Keratinocyte (primary cell): ENCODE results near the gene SYNCRIP. TPM values are rescaled to one million over a fixed set of nuclear protein-coding genes. Genes with fewer than 3 reads are reported as not detected.

Experiments
- DNase-seq: peaks from one replicate; pipeline ENCODE4 v3.0.0-alpha.2; 2011; ENCODE audit warnings: low read depth, missing footprints, low spot score
- FAIRE-seq: peaks from 2 replicates; lab custom pipeline; 2011; peaks lifted over from hg19 to GRCh38; lab: Jason Lieb, UNC
- H2AFZ ChIP-seq: 2 replicates; pipeline ENCODE4 v1.6.0; 2012; ENCODE audit warnings: low read length, control low read depth, inconsistent platforms; ENCODE audit not compliant: control insufficient read depth
- H3K27ac ChIP-seq: 2 replicates; pipeline ENCODE4 v1.5.1; 2011; ENCODE audit warnings: low read length; ENCODE audit not compliant: control insufficient read depth, insufficient read depth
- H3K27me3 ChIP-seq: 3 replicates; pipeline ENCODE4 v1.6.0; 2011; ENCODE audit warnings: low read length; ENCODE audit not compliant: control insufficient read depth, insufficient read depth; ENCODE audit errors: extremely low read depth
- H3K36me3 ChIP-seq, 2 experiments: 2 replicates in 1 of 2; 3 replicates in 1 of 2; pipeline ENCODE4 v1.5.1; 2011; ENCODE audit warnings: low read length in 2 of 2, mild to moderate bottlenecking in 1 of 2; ENCODE audit not compliant: control insufficient read depth in 2 of 2, insufficient read depth in 2 of 2; ENCODE audit errors: extremely low read depth in 1 of 2
- H3K4me1 ChIP-seq: 3 replicates; pipeline ENCODE4 v1.5.1; 2011; ENCODE audit warnings: low read length; ENCODE audit not compliant: control insufficient read depth, insufficient read depth; ENCODE audit errors: extremely low read depth
- H3K4me2 ChIP-seq: 3 replicates; pipeline ENCODE4 v1.6.0; 2011; ENCODE audit warnings: low read depth, low read length; ENCODE audit not compliant: control insufficient read depth, insufficient read depth; ENCODE audit errors: extremely low read depth
- H3K4me3 ChIP-seq, 3 experiments: fragments of 200-600 bp in 1 of 3; sonication (generic) in 1 of 3; 2 replicates in 2 of 3; 3 replicates in 1 of 3; pipeline ENCODE4 v1.5.1; 2011 to 2016; ENCODE audit warnings: low read length in 3 of 3, mild to moderate bottlenecking in 3 of 3, control low read depth in 2 of 3, inconsistent platforms in 1 of 3, low read depth in 1 of 3, mixed read lengths in 1 of 3, mixed run types in 1 of 3, moderate library complexity in 1 of 3; ENCODE audit not compliant: control insufficient read depth in 2 of 3, insufficient read depth in 2 of 3; ENCODE audit errors: extremely low read depth in 1 of 3
- H3K79me2 ChIP-seq: 2 replicates; pipeline ENCODE4 v1.6.0; 2012; ENCODE audit warnings: low read length; ENCODE audit not compliant: control insufficient read depth, insufficient read depth
- H3K9ac ChIP-seq: 3 replicates; pipeline ENCODE4 v1.6.0; 2011; ENCODE audit warnings: low read length; ENCODE audit not compliant: control insufficient read depth, insufficient read depth; ENCODE audit errors: extremely low read depth
- H3K9me1 ChIP-seq: 3 replicates; pipeline ENCODE4 v1.6.0; 2011; ENCODE audit warnings: low read length; ENCODE audit not compliant: control insufficient read depth, insufficient read depth; ENCODE audit errors: extremely low read depth
- H3K9me3 ChIP-seq: 2 replicates; pipeline ENCODE4 v1.5.1; 2012; ENCODE audit warnings: low read depth, low read length; ENCODE audit not compliant: control insufficient read depth
- H4K20me1 ChIP-seq: 3 replicates; pipeline ENCODE4 v1.6.0; 2011; ENCODE audit warnings: low read length; ENCODE audit not compliant: control insufficient read depth, insufficient read depth; ENCODE audit errors: extremely low read depth
- CTCF ChIP-seq, 3 experiments: IDR thresholded peaks in 1 of 3; conservative IDR thresholded peaks in 1 of 3; optimal IDR thresholded peaks in 1 of 3; 2 replicates in 2 of 3; 3 replicates in 1 of 3; pipeline versions ENCODE3 to v1.5.1; 2011; ENCODE audit warnings: low read length in 3 of 3, mild to moderate bottlenecking in 3 of 3, moderate library complexity in 2 of 3, control low read depth in 1 of 3, inconsistent platforms in 1 of 3; ENCODE audit not compliant: insufficient read depth in 2 of 3; ENCODE audit errors: extremely low read depth in 1 of 3
- EZH2 ChIP-seq: IDR thresholded peaks from one replicate; pipeline ENCODE4 v1.6.1; 2012; ENCODE audit warnings: inconsistent platforms, mild to moderate bottlenecking, low read length, moderate library complexity
- dilution Hi-C: fragments of 300-500 bp; cut with MboI; formaldehyde crosslinking; loops from one replicate; pipeline ENCODE4 v1.7.0; 2020; ENCODE audit warnings: low sequenced_read_pairs; ENCODE audit not compliant: extremely low pct_ligation_motif_present
- polyA plus RNA-seq, 5 experiments: library from polyadenylated mRNA; depleted of rRNA in 3 of 5; stranded (reverse) in 3 of 5; stranded (forward) in 1 of 5; unstranded in 1 of 5; fragments of >200 nt; gene quantifications; 1 replicate in 1 of 5; 2 replicates in 3 of 5; 3 replicates in 1 of 5; pipeline versions ENCODE4 v1.2.1 to v1.2.3, GENCODE V29; 2011 to 2012; ENCODE audit warnings: missing spikeins in 2 of 5, low read depth in 1 of 5, low replicate concordance in 1 of 5

SYNCRIP gene
- polyA plus RNA-seq, 1 donor (not counting 4 experiments of a cell fraction or from before 2014, with no cell fraction given): 56.8 TPM

DNA sequence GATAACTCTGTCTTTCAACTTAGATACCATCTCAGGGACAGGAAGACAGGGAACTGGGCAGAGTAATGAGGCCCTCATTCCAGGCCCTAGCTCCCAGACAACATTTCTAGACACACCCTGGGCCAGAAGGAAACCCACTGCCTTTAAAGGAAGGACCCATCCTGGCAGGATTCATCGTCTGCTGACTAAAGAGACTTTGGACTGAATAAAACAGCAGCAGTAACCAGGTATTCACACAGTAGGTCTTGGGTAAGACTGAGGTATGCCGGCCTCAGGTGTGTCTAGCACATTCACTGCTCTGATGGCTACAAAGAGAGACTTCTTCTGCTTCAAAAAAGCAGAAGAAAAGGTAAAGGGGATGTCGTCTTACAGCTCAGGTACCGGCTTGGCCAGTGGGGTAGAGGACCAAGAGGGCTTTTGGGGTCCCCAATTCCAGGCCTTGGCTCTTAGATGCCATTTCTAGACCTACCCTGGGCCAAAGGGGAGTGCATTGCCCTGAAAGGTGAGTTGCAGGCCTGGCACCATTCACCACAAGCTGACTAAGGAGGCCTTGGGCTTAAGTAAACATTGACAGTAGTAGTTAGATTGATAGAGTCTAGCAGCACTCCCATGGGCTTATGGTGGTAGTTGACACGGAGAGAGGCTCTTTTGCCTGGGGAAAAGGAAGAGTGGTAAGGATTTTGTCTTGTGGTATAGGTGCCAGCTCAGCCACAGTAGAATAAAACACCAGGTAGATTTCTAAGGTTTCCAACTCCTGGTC is 62.4 kb downstream of the SYNCRIP start:
- DNase-seq (no peak), FAIRE-seq (no peak)
- Histone ChIP-seq H3K4me3 (no peak overlapping the region), H3K79me2 (peaks cover 88% of the 10 kb centered on the region), H3K27ac (no peak overlapping the region), H3K27me3 (no peaks in the 10 kb centered on the region), H3K36me3 (peaks cover 1 to 11% of the 10 kb centered on the region in 2 experiments), H4K20me1 (peaks cover 8% of the 10 kb centered on the region), H3K9me3 (no peaks in the 10 kb centered on the region), H2AFZ (no peak overlapping the region), H3K9ac (no peak overlapping the region), H3K4me2 (no peak overlapping the region), H3K4me1 (peaks cover 13% of the 10 kb centered on the region), H3K9me1 (peaks cover 4% of the 10 kb centered on the region)
- dilution Hi-C loops: no loop called here
- TF ChIP-seq EZH2 (no peak), CTCF (optimal IDR thresholded peaks at IDR 0.05 in 1 of 3, IDR thresholded peaks at IDR 0.05 in 1 of 3, conservative IDR thresholded peaks at IDR 0.05 in 1 of 3; ENCODE audit: extremely low read depth in 1 of 3, insufficient read depth in 2 of 3, low read length in 3 of 3) (no peak)

DNA sequence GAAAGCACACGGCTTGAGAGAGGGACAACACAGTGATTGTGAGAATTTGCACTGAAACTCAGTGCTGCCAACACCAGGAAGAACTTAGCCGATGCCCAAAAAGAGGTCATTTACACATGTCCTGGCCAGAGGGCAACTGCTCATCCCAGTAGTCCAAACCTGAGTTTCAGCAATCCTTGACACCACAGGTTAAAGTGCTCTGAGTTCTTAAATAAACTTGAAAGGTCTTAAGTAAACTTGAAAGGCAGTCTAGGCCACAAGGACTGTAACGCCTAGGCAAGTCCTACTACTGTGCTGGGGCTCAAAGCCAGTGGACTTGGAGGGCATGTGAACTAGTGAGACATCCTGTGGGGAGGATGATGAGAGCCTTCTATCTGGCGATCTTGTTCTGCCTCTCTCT is 63.1 kb downstream of the SYNCRIP start:
- Histone ChIP-seq H3K9me1 (peaks cover 4% of the 10 kb centered on the region), H3K36me3 (peaks cover 1 to 11% of the 10 kb centered on the region in 2 experiments), H2AFZ (no peak overlapping the region), H3K79me2 (peaks cover 87% of the 10 kb centered on the region), H3K4me2 (no peak overlapping the region), H3K27ac (no peak overlapping the region), H3K27me3 (no peaks in the 10 kb centered on the region), H4K20me1 (peaks cover 8% of the 10 kb centered on the region), H3K4me1 (peaks cover 18% of the 10 kb centered on the region), H3K9ac (no peak overlapping the region), H3K9me3 (no peaks in the 10 kb centered on the region), H3K4me3 (no peak overlapping the region)
- DNase-seq: no peak
- TF ChIP-seq EZH2 (no peak), CTCF (optimal IDR thresholded peaks at IDR 0.05 in 1 of 3, IDR thresholded peaks at IDR 0.05 in 1 of 3, conservative IDR thresholded peaks at IDR 0.05 in 1 of 3; ENCODE audit: extremely low read depth in 1 of 3, insufficient read depth in 2 of 3, low read length in 3 of 3) (no peak)
- dilution Hi-C loops: no loop called here
- FAIRE-seq: no peak
